Spleen (tissue), 7 donors: Measurements from ENCODE around the gene ARMC6.

Experiments used
- CTCF ChIP-seq, 11 experiments: fragments of 200-600 bp in 7 of 11; fragments of 450-650 bp in 4 of 11; sonication (generic) in 4 of 11; IDR thresholded peaks in 8 of 11; conservative IDR thresholded peaks in 3 of 11; 1 replicate in 7 of 11; 2 replicates in 4 of 11; pipeline versions ENCODE4 v1.4.0 to v1.8.0; 2016 to 2021; ENCODE audit warnings: antibody characterized with exemption in 11 of 11, inconsistent platforms in 4 of 11, mild to moderate bottlenecking in 1 of 11
- POLR2A ChIP-seq, 3 donors: fragments of 450-650 bp; IDR thresholded peaks; one replicate each; pipeline ENCODE4 v1.5.1; 2017; ENCODE audit warnings: antibody characterized with exemption in 3 of 3, mild to moderate bottlenecking in 1 of 3
- POLR2AphosphoS5 ChIP-seq, 3 donors: sonication (generic); formaldehyde crosslinking; IDR thresholded peaks; one replicate each; pipeline ENCODE4 v1.5.1; 2017; ENCODE audit warnings: antibody characterized with exemption in 3 of 3
- donor health status: DM: no; HTN: no; CAD: no; lungs with moderate emphysema.
- donor health status: DM: no; HTN: no; CAD: no.
- donor health status: DM: no; HTN: no; CAD: no.

- TF ChIP-seq CTCF (IDR thresholded peaks at IDR 0.05 in 8 of 11, conservative IDR thresholded peaks at IDR 0.05 in 3 of 11) (no peak), POLR2AphosphoS5 (IDR thresholded peaks at IDR 0.05) (no peak), POLR2A (IDR thresholded peaks at IDR 0.05) (no peak)
Measured at GRCh38 chr19:19101540-19101939, 68.1 kb downstream of the ARMC6 start.
